ENCODE data around the gene FAM114A1. TPM values are rescaled to one million over a fixed set of nuclear protein-coding genes. Genes with fewer than 3 reads are reported as not detected.

FAM114A1 gene
- total RNA-seq, 2 donors from 2014 or later: 148 to 180 TPM

- H3K27me3 ChIP-seq (replicated peaks; ENCODE audit: insufficient read depth): no peaks in the 10 kb centered on the region
- no peak overlapping the region for H3K27ac ChIP-seq
- H3K4me1 ChIP-seq (ENCODE audit: control insufficient read depth in 1 of 2, low read depth in 2 of 2): no peaks in the 10 kb centered on the region
- no peak overlapping the region for H3K4me3 ChIP-seq
- no peaks in the 10 kb centered on the region for H3K9me3 ChIP-seq
- TF ChIP-seq CTCF (IDR thresholded peaks at IDR 0.05): no peak
- ATAC-seq (ENCODE audit: insufficient number of reproducible peaks, low FRiP score, low read depth): no peak
- no peak for DNase-seq (ENCODE audit: low spot score)
- H3K36me3 ChIP-seq: peaks cover 65% of the 10 kb centered on the region
Observed at GRCh38 chr4:38930204-38930603, 62.6 kb downstream of the FAM114A1 start.

DNA sequence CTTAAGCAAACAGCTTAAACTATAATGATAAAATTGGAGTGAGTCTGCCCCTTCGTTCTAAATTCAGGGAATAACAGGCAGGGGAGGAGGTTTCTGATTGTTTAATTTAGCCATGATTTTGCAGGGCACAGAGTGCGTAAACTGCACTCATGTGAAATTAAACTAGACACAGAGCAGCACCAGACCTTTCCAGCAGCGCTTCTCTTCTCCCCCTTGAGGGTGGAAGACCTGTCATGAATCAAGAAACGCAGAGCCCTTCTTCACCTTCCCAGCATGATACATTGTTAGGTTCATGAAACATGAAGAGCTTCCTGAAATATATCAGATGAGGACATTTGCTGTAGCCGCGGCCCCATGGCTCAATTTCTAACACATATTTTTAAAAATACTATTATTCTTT is 63.1 kb downstream of the FAM114A1 start:
- ATAC-seq (ENCODE audit: insufficient number of reproducible peaks, low FRiP score, low read depth): no peak
- no peak for TF ChIP-seq CTCF (IDR thresholded peaks at IDR 0.05)
- Histone ChIP-seq H3K27ac (no peak overlapping the region), H3K9me3 (no peaks in the 10 kb centered on the region), H3K36me3 (peaks cover 65% of the 10 kb centered on the region), H3K27me3 (replicated peaks; ENCODE audit: insufficient read depth) (no peaks in the 10 kb centered on the region), H3K4me1 (ENCODE audit: control insufficient read depth in 1 of 2, low read depth in 2 of 2) (no peaks in the 10 kb centered on the region), H3K4me3 (no peak overlapping the region)
- no peak for DNase-seq (ENCODE audit: low spot score)

DNA sequence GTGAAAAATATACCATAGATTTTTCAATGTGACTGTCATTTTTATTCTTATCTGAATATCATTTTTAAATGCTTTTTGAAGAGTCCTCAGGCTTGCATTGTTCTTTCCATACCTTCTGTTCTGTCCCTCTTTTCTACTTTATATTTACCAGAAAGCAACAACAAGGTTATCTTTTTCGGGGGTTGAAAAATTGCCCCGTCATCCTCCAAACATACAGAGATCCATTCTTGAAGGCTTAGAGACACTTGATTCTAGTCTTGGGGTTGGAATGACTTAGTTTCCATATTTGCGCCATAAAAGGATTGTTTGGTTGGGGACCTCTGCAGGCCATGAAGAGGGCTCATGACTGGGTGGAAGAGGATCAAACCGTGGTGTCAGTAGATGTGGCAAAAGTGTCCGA is 63.5 kb downstream of the FAM114A1 start:
- Histone ChIP-seq H3K27ac (no peak overlapping the region), H3K4me1 (ENCODE audit: control insufficient read depth in 1 of 2, low read depth in 2 of 2) (no peaks in the 10 kb centered on the region), H3K4me3 (no peak overlapping the region), H3K36me3 (peaks cover 60% of the 10 kb centered on the region), H3K9me3 (no peaks in the 10 kb centered on the region), H3K27me3 (replicated peaks; ENCODE audit: insufficient read depth) (no peaks in the 10 kb centered on the region)
- ATAC-seq (ENCODE audit: insufficient number of reproducible peaks, low FRiP score, low read depth): no peak
- TF ChIP-seq CTCF (IDR thresholded peaks at IDR 0.05): no peak
- DNase-seq (ENCODE audit: low spot score): no peak

GRCh38 chr4:38935391-38936073 is 67.9 kb downstream of the FAM114A1 start:
- TF ChIP-seq CTCF (IDR thresholded peaks at IDR 0.05): no peak
- no peaks in the 10 kb centered on the region for H3K27me3 ChIP-seq (replicated peaks; ENCODE audit: insufficient read depth)
- no peak overlapping the region for H3K4me3 ChIP-seq
- H3K9me3 ChIP-seq: no peaks in the 10 kb centered on the region
- no peak for DNase-seq (ENCODE audit: low spot score)
- no peak overlapping the region for H3K27ac ChIP-seq
- no peaks in the 10 kb centered on the region for H3K4me1 ChIP-seq (ENCODE audit: control insufficient read depth in 1 of 2, low read depth in 2 of 2)
- peaks cover 58% of the 10 kb centered on the region for H3K36me3 ChIP-seq
- ATAC-seq (ENCODE audit: insufficient number of reproducible peaks, low FRiP score, low read depth): no peak

GRCh38 chr4:38939165-38939564 is 71.6 kb downstream of the FAM114A1 start:
- H3K4me1 ChIP-seq (ENCODE audit: control insufficient read depth in 1 of 2, low read depth in 2 of 2): peaks cover 0 to 11% of the 10 kb centered on the region in 2 donors
- ATAC-seq (ENCODE audit: insufficient number of reproducible peaks, low FRiP score, low read depth) (no peak), DNase-seq (ENCODE audit: low spot score) (no peak)
- no peak for TF ChIP-seq CTCF (IDR thresholded peaks at IDR 0.05)
- peaks cover 52% of the 10 kb centered on the region for H3K36me3 ChIP-seq
- H3K27ac ChIP-seq: no peak overlapping the region
- no peak overlapping the region for H3K4me3 ChIP-seq
- H3K9me3 ChIP-seq: no peaks in the 10 kb centered on the region
- H3K27me3 ChIP-seq (replicated peaks; ENCODE audit: insufficient read depth): no peaks in the 10 kb centered on the region

Data from thoracic aorta (tissue), 2 donors.